ENCODE results near the gene IL11. TPM values are rescaled to one million over a fixed set of nuclear protein-coding genes. Genes with fewer than 3 reads are reported as not detected.

The IL11 gene
- total and polyA plus RNA-seq, 2 of the 13 experiments (the other 11 are each of a cell fraction or from before 2014, with no cell fraction given): 2.5 to 2.9 TPM

DNA sequence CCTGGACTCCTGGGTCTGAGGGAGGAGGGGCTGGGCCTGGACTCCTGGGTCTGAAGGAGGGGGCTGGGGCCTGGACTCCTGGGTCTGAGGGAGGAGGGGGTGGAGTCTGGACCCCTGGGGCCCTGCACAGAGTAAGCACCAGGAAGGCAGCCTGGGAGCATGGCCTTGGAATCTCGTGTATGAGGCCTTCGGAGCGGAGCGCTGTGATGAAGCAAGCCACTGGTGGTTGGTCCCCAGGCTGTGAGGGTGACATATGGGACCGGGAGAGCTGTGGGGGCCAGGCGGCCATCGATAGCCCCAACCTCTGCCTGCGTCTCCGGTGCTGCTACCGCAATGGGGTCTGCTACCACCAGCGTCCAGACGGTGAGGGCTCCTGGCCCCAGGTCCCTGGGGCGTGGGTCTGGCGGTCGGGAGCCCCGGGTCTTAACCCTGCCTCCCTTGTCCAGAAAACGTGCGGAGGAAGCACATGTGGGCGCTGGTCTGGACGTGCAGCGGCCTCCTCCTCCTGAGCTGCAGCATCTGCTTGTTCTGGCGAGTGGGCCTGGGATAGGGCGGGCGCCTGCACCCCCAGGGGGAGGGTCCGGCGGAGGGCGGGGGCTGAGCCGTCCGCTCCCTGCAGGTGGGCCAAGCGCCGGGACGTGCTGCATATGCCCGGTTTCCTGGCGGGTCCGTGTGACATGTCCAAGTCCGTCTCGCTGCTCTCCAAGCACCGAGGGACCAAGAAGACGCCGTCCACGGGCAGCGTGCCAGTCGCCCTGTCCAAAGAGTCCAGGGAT, 7.3 kb upstream of the IL11 start (continued):
- TF ChIP-seq, protein P1, sequence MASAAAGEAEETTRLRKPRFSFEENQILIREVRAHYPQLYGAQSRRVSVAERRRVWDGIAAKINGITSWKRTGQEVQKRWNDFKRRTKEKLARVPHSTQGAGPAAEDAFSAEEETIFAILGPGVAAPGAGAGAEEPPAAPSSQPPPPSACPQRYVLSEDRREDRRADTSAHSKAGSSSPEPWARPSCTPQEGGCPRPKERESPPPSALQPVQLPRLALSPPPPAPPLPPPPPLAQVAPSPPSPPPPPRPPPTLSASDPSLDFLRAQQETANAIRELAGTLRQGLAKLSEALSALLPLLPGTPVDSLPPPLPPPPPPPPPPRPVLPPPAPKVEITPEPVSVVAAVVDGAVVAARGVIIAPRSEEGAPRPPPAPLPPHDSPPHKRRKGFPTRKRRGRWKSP (CRISPR knock-in tag; IDR thresholded peaks at IDR 0.05): no peak
- no peak for TF ChIP-seq NAIF1 (CRISPR knock-in tag; IDR thresholded peaks at IDR 0.05; ENCODE audit: borderline replicate concordance)
- TF ChIP-seq KDM6A (CRISPR knock-in tag; IDR thresholded peaks at IDR 0.05; ENCODE audit: low read depth): no peak
- no peak for TF ChIP-seq ZSCAN9 (CRISPR knock-in tag; IDR thresholded peaks at IDR 0.05; ENCODE audit: borderline replicate concordance)
- no peak for TF ChIP-seq ZNF724P (CRISPR knock-in tag; IDR thresholded peaks at IDR 0.05; ENCODE audit: borderline replicate concordance)
- TF ChIP-seq KDM1A (CRISPR knock-in tag; IDR thresholded peaks at IDR 0.05): no peak
- TF ChIP-seq ZNF230 (CRISPR knock-in tag; IDR thresholded peaks at IDR 0.05): no peak
- no peak for TF ChIP-seq ZNF337 (CRISPR knock-in tag; IDR thresholded peaks at IDR 0.05; ENCODE audit: borderline replicate concordance, low read depth)
- TF ChIP-seq, protein P2, sequence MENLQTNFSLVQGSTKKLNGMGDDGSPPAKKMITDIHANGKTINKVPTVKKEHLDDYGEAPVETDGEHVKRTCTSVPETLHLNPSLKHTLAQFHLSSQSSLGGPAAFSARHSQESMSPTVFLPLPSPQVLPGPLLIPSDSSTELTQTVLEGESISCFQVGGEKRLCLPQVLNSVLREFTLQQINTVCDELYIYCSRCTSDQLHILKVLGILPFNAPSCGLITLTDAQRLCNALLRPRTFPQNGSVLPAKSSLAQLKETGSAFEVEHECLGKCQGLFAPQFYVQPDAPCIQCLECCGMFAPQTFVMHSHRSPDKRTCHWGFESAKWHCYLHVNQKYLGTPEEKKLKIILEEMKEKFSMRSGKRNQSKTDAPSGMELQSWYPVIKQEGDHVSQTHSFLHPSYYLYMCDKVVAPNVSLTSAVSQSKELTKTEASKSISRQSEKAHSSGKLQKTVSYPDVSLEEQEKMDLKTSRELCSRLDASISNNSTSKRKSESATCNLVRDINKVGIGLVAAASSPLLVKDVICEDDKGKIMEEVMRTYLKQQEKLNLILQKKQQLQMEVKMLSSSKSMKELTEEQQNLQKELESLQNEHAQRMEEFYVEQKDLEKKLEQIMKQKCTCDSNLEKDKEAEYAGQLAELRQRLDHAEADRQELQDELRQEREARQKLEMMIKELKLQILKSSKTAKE (CRISPR knock-in tag; IDR thresholded peaks at IDR 0.05; ENCODE audit: borderline replicate concordance): no peak
- no peak for TF ChIP-seq MIER3 (CRISPR knock-in tag; IDR thresholded peaks at IDR 0.05; ENCODE audit: borderline replicate concordance)
- TF ChIP-seq ZNF430 (CRISPR knock-in tag; IDR thresholded peaks at IDR 0.05): no peak
- no peak for TF ChIP-seq SIX1 (CRISPR knock-in tag; IDR thresholded peaks at IDR 0.05; ENCODE audit: borderline replicate concordance)
- no peak for TF ChIP-seq HNRNPL (IDR thresholded peaks at IDR 0.05; ENCODE audit: low read depth, low read length)
- TF ChIP-seq ZNF331 (CRISPR knock-in tag; IDR thresholded peaks at IDR 0.05): no peak
- TF ChIP-seq, protein P3, sequence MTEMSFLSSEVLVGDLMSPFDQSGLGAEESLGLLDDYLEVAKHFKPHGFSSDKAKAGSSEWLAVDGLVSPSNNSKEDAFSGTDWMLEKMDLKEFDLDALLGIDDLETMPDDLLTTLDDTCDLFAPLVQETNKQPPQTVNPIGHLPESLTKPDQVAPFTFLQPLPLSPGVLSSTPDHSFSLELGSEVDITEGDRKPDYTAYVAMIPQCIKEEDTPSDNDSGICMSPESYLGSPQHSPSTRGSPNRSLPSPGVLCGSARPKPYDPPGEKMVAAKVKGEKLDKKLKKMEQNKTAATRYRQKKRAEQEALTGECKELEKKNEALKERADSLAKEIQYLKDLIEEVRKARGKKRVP (CRISPR knock-in tag; IDR thresholded peaks at IDR 0.05): no peak
- TF ChIP-seq, protein P4, sequence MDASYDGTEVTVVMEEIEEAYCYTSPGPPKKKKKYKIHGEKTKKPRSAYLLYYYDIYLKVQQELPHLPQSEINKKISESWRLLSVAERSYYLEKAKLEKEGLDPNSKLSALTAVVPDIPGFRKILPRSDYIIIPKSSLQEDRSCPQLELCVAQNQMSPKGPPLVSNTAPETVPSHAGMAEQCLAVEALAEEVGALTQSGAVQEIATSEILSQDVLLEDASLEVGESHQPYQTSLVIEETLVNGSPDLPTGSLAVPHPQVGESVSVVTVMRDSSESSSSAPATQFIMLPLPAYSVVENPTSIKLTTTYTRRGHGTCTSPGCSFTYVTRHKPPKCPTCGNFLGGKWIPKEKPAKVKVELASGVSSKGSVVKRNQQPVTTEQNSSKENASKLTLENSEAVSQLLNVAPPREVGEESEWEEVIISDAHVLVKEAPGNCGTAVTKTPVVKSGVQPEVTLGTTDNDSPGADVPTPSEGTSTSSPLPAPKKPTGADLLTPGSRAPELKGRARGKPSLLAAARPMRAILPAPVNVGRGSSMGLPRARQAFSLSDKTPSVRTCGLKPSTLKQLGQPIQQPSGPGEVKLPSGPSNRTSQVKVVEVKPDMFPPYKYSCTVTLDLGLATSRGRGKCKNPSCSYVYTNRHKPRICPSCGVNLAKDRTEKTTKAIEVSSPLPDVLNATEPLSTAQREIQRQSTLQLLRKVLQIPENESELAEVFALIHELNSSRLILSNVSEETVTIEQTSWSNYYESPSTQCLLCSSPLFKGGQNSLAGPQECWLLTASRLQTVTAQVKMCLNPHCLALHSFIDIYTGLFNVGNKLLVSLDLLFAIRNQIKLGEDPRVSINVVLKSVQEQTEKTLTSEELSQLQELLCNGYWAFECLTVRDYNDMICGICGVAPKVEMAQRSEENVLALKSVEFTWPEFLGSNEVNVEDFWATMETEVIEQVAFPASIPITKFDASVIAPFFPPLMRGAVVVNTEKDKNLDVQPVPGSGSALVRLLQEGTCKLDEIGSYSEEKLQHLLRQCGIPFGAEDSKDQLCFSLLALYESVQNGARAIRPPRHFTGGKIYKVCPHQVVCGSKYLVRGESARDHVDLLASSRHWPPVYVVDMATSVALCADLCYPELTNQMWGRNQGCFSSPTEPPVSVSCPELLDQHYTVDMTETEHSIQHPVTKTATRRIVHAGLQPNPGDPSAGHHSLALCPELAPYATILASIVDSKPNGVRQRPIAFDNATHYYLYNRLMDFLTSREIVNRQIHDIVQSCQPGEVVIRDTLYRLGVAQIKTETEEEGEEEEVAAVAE (CRISPR knock-in tag; IDR thresholded peaks at IDR 0.05; ENCODE audit: borderline replicate concordance): no peak
- no peak for TF ChIP-seq GPN1 (CRISPR knock-in tag; IDR thresholded peaks at IDR 0.05; ENCODE audit: borderline replicate concordance)
- TF ChIP-seq ARNT (IDR thresholded peaks at IDR 0.05): no peak
- TF ChIP-seq, protein P5, sequence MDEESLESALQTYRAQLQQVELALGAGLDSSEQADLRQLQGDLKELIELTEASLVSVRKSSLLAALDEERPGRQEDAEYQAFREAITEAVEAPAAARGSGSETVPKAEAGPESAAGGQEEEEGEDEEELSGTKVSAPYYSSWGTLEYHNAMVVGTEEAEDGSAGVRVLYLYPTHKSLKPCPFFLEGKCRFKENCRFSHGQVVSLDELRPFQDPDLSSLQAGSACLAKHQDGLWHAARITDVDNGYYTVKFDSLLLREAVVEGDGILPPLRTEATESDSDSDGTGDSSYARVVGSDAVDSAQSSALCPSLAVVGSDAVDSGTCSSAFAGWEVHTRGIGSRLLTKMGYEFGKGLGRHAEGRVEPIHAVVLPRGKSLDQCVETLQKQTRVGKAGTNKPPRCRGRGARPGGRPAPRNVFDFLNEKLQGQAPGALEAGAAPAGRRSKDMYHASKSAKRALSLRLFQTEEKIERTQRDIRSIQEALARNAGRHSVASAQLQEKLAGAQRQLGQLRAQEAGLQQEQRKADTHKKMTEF (CRISPR knock-in tag; IDR thresholded peaks at IDR 0.05): no peak
